BJ (cell line): ENCODE results near the gene AP1M2. TPM values are rescaled to one million over a fixed set of nuclear protein-coding genes. Genes with fewer than 3 reads are reported as not detected.

Source experiments
- CTCF ChIA-PET: fragments of 350-600 bp; formaldehyde crosslinking; extraction: SDS; loops from one replicate; lab custom pipeline; 2021; ENCODE audit warnings: antibody characterized with exemption, inconsistent platforms; lab: Yijun Ruan, JAX
- POLR2A ChIA-PET: fragments of 300-600 bp; sonication (Branson Sonifier 250); formaldehyde crosslinking; extraction: SDS; loops from one replicate; lab custom pipeline; 2021; ENCODE audit warnings: antibody characterized with exemption; lab: Charles Lee
- DNase-seq: peaks from one replicate; pipeline ENCODE4 v3.0.0-alpha.2; 2011; ENCODE audit warnings: low read depth
- H3K27me3 ChIP-seq: 2 replicates; pipeline ENCODE4 v1.6.0; 2011; ENCODE audit warnings: low read length; ENCODE audit not compliant: control insufficient read depth, insufficient read depth
- H3K36me3 ChIP-seq: 2 replicates; pipeline ENCODE4 v1.5.1; 2011; ENCODE audit warnings: low read length; ENCODE audit not compliant: control insufficient read depth, insufficient read depth
- H3K4me3 ChIP-seq: 2 replicates; pipeline ENCODE4 v1.5.1; 2011; ENCODE audit warnings: low read depth, mild to moderate bottlenecking, control low read depth, low read length
- polyA plus RNA-seq: library from polyadenylated mRNA; depleted of rRNA; stranded (reverse); fragments of >200 nt; gene quantifications from 2 replicates; pipeline ENCODE4 v1.2.3, GENCODE V29; 2011
- TF ChIP-seq, protein P1 (sequence below): IDR thresholded peaks from 2 replicates; pipeline ENCODE4 v1.5.1; 2011; ENCODE audit warnings: low read depth, mild to moderate bottlenecking, control low read depth, inconsistent platforms, low read length, moderate library complexity; ENCODE audit not compliant: insufficient read depth

AP1M2 gene
- polyA plus RNA-seq, 1 experiment = not detected

- Histone ChIP-seq H3K27me3 (no peaks in the 10 kb centered on the region), H3K36me3 (peaks cover 37% of the 10 kb centered on the region), H3K4me3 (no peak overlapping the region)
- DNase-seq = no peak
- ChIA-PET CTCF (no interaction called here), POLR2A (no interaction called here)
- TF ChIP-seq, protein P1, sequence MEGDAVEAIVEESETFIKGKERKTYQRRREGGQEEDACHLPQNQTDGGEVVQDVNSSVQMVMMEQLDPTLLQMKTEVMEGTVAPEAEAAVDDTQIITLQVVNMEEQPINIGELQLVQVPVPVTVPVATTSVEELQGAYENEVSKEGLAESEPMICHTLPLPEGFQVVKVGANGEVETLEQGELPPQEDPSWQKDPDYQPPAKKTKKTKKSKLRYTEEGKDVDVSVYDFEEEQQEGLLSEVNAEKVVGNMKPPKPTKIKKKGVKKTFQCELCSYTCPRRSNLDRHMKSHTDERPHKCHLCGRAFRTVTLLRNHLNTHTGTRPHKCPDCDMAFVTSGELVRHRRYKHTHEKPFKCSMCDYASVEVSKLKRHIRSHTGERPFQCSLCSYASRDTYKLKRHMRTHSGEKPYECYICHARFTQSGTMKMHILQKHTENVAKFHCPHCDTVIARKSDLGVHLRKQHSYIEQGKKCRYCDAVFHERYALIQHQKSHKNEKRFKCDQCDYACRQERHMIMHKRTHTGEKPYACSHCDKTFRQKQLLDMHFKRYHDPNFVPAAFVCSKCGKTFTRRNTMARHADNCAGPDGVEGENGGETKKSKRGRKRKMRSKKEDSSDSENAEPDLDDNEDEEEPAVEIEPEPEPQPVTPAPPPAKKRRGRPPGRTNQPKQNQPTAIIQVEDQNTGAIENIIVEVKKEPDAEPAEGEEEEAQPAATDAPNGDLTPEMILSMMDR = no peak
Observed at GRCh38 chr19:10557603-10558197, 29.4 kb downstream of the AP1M2 start.

- ChIA-PET POLR2A (no interaction called here), CTCF (interaction anchor here (1.2 to 1.5 kb wide), 3 partner anchors 11 to 72 kb away, joined by 3 to 4 read pairs (median 4); partner anchors contain the start of gene KRI1)
- H3K27me3 ChIP-seq = no peaks in the 10 kb centered on the region
- H3K36me3 ChIP-seq = peaks cover 44% of the 10 kb centered on the region
- DNase-seq = no peak
- TF ChIP-seq, protein P1 = no peak
- H3K4me3 ChIP-seq = no peak overlapping the region
Observed at GRCh38 chr19:10555610-10555973, 31.5 kb downstream of the AP1M2 start.

DNA sequence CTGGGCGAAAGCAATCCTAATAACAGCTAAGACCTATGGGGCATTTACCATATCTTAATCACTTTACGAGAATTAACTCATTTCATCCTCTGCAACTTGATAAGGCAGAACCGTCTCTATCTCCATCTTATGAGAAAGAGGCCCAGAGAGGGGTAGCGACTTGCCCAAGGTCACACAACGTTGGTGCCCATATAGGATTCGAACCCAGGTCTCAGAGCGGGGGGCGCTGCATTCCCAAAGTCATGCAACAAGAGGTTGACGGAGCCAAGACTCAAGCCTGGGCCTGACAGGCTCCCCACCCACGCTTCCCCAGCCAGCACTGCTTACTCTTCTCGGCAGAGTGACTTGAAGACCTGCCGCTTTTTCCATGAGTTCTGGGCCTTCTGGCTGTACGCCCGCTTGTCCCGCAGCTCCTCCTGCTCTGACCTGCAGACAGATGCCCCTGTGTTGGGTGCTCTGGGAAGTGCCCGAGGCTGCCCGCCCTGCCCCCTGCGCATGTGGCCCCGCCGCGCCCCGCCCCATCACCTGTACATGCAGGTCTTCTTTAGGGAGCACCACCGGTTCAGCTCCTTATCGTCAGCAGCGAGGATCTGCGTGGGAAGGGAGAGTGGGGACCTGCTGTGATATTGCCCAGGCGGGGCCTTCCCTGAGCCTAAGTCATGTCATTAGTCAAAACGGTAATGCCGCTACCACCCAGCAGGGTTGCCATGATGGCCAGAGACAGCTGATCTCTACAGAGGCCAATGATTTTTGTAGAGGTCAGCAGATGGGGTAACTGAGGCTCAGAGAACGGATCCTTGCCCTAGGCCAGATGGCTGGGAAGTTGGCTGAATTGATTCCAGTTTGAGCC lies 32.1 kb downstream of the AP1M2 start:
- ChIA-PET POLR2A (no interaction called here), CTCF (interaction anchor here (0.5 to 1.5 kb wide), 5 partner anchors 8 to 72 kb away, joined by 3 to 4 read pairs (median 4); partner anchors contain the start of gene KRI1)
- no peak overlapping the region for H3K4me3 ChIP-seq
- DNase-seq = no peak
- peaks cover 44% of the 10 kb centered on the region for H3K36me3 ChIP-seq
- TF ChIP-seq, protein P1 = no peak
- H3K27me3 ChIP-seq = no peaks in the 10 kb centered on the region

- TF ChIP-seq, protein P1 = no peak
- Histone ChIP-seq H3K4me3 (no peak overlapping the region), H3K27me3 (no peaks in the 10 kb centered on the region), H3K36me3 (peaks cover 36% of the 10 kb centered on the region)
- POLR2A ChIA-PET = no interaction called here
- DNase-seq = no peak
- CTCF ChIA-PET = interaction anchor here (0.9 to 2.5 kb wide), 3 partner anchors 9 to 70 kb away, joined by 4 to 15 read pairs (median 5); partner anchors contain the start of gene ATG4D
Observed at GRCh38 chr19:10553943-10554381, 33.1 kb downstream of the AP1M2 start.

DNA sequence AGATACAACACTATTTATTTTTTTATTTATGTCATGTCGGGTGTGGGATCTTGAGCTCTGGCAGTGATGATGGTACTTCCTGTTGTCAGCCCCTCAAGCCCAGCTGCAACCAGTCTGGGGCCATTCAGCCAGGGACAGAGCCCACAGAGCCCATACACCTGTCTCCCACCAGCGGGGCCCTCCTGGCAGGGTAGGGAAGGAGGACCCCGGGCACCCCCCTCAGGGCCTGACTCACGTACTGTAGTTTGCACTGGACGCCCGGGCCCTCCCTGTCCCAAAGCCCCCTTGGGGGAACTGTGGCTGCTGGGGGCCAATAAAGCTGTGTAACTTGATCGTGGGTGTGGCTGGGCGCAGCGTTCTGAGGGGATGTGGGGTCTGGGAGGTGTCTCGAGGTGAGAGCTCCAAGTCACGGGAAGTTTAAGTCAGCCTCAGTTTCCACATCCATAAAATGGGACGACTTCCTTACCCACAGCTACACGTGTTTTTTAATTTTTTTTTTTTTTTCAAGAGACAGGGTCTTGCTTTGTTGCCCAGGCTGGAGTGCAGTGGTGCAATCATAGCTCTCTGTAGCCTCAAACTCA lies 33.9 kb downstream of the AP1M2 start:
- Histone ChIP-seq H3K4me3 (no peak overlapping the region), H3K36me3 (peaks cover 40% of the 10 kb centered on the region), H3K27me3 (no peaks in the 10 kb centered on the region)
- ChIA-PET POLR2A (no interaction called here), CTCF (interaction anchor here (1.5 to 2.5 kb wide), 4 partner anchors 8 to 69 kb away, joined by 4 to 15 read pairs (median 6); partner anchors contain the start of gene ATG4D)
- no peak for DNase-seq
- TF ChIP-seq, protein P1 = no peak
